Thoracic aorta (tissue), 2 donors: ENCODE measurements around the gene LIN28B. TPM values are rescaled to one million over a fixed set of nuclear protein-coding genes. Genes with fewer than 3 reads are reported as not detected.

ENCODE experiments used
- ATAC-seq: fragments of 150-250 bp; one replicate; pipeline ENCODE4 v1.8.0; 2017; ENCODE audit warnings: low read depth; ENCODE audit not compliant: insufficient number of reproducible peaks, low FRiP score
- DNase-seq: peaks from one replicate; pipeline ENCODE4 v3.0.0-alpha.2; 2020; ENCODE audit warnings: low spot score
- H3K27ac ChIP-seq, 2 donors: fragments of 200-600 bp; sonication (generic); 1 replicate in 1 of 2; 2 replicates in 1 of 2; pipeline ENCODE4 v1.5.1; 2016; ENCODE audit warnings: mild to moderate bottlenecking in 2 of 2, moderate library complexity in 2 of 2
- H3K27me3 ChIP-seq: fragments of 200-600 bp; sonication (generic); replicated peaks from 2 replicates; pipeline ENCODE4 v1.6.0; 2016; ENCODE audit warnings: mild to moderate bottlenecking; ENCODE audit not compliant: insufficient read depth
- H3K36me3 ChIP-seq: fragments of 200-600 bp; sonication (generic); one replicate; pipeline ENCODE4 v1.5.1; 2016
- H3K4me1 ChIP-seq, 2 donors: fragments of 200-600 bp; sonication (generic); 1 replicate in 1 of 2; 2 replicates in 1 of 2; pipeline versions ENCODE4 v1.5.1 to v1.6.0; 2016; ENCODE audit warnings: low read depth in 2 of 2, mild to moderate bottlenecking in 1 of 2; ENCODE audit not compliant: control insufficient read depth in 1 of 2
- H3K4me3 ChIP-seq: fragments of 200-600 bp; sonication (generic); 2 replicates; pipeline ENCODE4 v1.5.1; 2016; ENCODE audit warnings: mild to moderate bottlenecking
- H3K9me3 ChIP-seq: fragments of 200-600 bp; sonication (generic); 2 replicates; pipeline ENCODE4 v1.5.1; 2016
- total RNA-seq, 2 donors: library from RNA; depleted of rRNA; stranded (reverse); fragments of >200 nt; gene quantifications; one replicate each; pipeline versions ENCODE4 v1.1.0 to v1.2.3, GENCODE V29; 2016
- TF ChIP-seq, protein P1 (sequence below): fragments of 200-600 bp; sonication (generic); IDR thresholded peaks from one replicate; pipeline ENCODE4 v1.5.1; 2019; ENCODE audit warnings: antibody characterized with exemption

LIN28B gene
- total RNA-seq, 2 donors from 2014 or later, result not detected

DNA sequence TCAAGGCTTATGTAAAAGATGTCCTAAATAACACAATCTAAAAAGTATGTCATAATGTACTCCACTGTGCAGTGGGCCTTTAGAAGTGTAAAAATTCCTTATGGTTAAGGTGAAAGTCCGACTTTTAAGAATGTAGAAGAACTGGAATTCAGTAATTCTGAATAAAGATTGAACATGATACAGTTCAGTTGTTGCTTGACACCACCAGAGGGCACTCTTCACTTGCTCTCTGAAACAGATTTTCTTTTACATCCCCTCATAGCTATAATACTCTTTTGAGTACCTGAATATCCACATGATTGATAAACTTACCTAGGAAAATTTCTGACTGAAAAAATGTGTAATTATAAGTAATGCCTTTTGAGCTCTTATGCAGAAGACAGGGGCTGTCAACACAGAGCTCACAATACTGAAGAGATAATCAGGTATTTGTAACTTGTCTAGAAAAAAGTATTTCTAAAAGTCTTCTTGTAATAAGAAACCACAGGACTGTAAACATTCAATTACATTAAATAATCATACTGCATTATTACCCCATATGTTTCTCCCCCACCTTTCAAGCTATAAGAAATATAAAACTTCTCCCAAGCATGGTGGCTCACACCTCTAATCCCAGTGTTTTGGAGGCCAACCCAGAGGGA is 130.8 kb downstream of the LIN28B start:
- H3K4me3 ChIP-seq, result no peak overlapping the region
- H3K27me3 ChIP-seq, result no peaks in the 10 kb centered on the region
- no peak overlapping the region for H3K27ac ChIP-seq
- TF ChIP-seq, protein P1, sequence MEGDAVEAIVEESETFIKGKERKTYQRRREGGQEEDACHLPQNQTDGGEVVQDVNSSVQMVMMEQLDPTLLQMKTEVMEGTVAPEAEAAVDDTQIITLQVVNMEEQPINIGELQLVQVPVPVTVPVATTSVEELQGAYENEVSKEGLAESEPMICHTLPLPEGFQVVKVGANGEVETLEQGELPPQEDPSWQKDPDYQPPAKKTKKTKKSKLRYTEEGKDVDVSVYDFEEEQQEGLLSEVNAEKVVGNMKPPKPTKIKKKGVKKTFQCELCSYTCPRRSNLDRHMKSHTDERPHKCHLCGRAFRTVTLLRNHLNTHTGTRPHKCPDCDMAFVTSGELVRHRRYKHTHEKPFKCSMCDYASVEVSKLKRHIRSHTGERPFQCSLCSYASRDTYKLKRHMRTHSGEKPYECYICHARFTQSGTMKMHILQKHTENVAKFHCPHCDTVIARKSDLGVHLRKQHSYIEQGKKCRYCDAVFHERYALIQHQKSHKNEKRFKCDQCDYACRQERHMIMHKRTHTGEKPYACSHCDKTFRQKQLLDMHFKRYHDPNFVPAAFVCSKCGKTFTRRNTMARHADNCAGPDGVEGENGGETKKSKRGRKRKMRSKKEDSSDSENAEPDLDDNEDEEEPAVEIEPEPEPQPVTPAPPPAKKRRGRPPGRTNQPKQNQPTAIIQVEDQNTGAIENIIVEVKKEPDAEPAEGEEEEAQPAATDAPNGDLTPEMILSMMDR, result peak; percentile 79
- H3K36me3 ChIP-seq, result no peaks in the 10 kb centered on the region
- peaks cover 0 to 16% of the 10 kb centered on the region in 2 donors for H3K4me1 ChIP-seq
- DNase-seq, result no peak
- peak; percentile 54 for ATAC-seq
- H3K9me3 ChIP-seq, result no peaks in the 10 kb centered on the region

GRCh38 chr6:105091140-105091829 is 134.4 kb downstream of the LIN28B start:
- Histone ChIP-seq H3K36me3 (no peaks in the 10 kb centered on the region), H3K4me3 (no peak overlapping the region), H3K27ac (no peak overlapping the region), H3K4me1 (peaks cover 0 to 16% of the 10 kb centered on the region in 2 donors), H3K9me3 (no peaks in the 10 kb centered on the region), H3K27me3 (no peaks in the 10 kb centered on the region)
- DNase-seq (no peak), ATAC-seq (no peak)
- TF ChIP-seq, protein P1, result no peak

- no peaks in the 10 kb centered on the region for H3K27me3 ChIP-seq
- no peak overlapping the region for H3K27ac ChIP-seq
- no peak overlapping the region for H3K4me3 ChIP-seq
- peaks cover 0 to 16% of the 10 kb centered on the region in 2 donors for H3K4me1 ChIP-seq
- no peaks in the 10 kb centered on the region for H3K9me3 ChIP-seq
- DNase-seq (no peak), ATAC-seq (no peak)
- TF ChIP-seq, protein P1, result no peak
- peaks cover 3% of the 10 kb centered on the region for H3K36me3 ChIP-seq
Measured at GRCh38 chr6:105094133-105094640, 137.3 kb downstream of the LIN28B start.

DNA sequence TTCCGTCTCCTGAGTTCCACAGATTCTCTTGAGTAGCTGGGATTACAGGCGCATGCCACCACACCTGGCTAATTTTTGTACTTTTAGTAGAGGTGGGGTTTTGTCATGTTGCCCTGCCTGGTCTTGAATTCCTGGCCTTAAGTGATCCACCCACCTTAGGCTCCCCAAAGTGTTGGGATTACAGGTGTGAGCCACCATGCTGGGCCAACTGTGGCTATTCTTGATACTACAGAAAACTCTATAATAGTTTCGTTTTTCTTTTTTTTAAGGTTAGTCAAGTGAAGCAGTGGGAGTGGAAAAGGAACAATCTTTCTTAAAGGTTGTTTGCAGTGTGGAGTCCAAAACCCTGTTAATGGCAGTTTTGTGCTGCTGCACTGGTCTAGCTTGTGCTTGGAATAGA is 138.2 kb downstream of the LIN28B start:
- Histone ChIP-seq H3K4me3 (no peak overlapping the region), H3K4me1 (peaks cover 0 to 14% of the 10 kb centered on the region in 2 donors), H3K9me3 (no peaks in the 10 kb centered on the region), H3K27me3 (no peaks in the 10 kb centered on the region), H3K27ac (no peak overlapping the region), H3K36me3 (peaks cover 3% of the 10 kb centered on the region)
- ATAC-seq (no peak), DNase-seq (no peak)
- TF ChIP-seq, protein P1, result no peak

DNA sequence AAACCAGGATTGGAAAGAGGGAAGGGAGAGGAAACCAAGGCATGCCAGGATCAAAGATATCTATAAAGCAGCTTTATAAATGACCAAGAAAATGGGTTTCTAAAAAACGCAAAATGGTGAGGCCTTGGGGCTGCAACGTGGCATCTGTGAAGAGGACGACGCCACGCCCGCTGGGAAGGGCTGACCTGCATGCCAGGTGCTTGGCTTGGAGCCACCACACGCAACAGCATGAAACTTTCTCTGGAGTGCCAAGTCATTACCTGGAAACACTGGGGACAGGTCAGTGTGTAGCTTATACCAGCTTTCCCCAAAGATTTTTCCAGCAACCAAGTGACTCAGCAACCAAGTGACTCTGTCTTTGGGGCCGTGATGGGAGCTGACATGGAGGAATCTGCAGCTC is 140.4 kb downstream of the LIN28B start:
- peaks cover 3% of the 10 kb centered on the region for H3K36me3 ChIP-seq
- no peak for ATAC-seq

More for the DNA sequence above, 140.4 kb downstream of the LIN28B start:
- Histone ChIP-seq H3K27me3 (no peaks in the 10 kb centered on the region), H3K4me3 (no peak overlapping the region), H3K9me3 (no peaks in the 10 kb centered on the region), H3K4me1 (no peaks in the 10 kb centered on the region), H3K27ac (no peak overlapping the region)
- TF ChIP-seq, protein P1, result no peak
- no peak for DNase-seq
